ENCODE results near the gene R3HDM4.

GRCh38 chr19:892243-892893 is 20.7 kb downstream of the R3HDM4 start:
- TF ChIP-seq RFX5 (IDR thresholded peaks at IDR 0.05; ENCODE audit: low read depth, low read length) (no peak), CTCF (IDR thresholded peaks at IDR 0.05 in 2 of 3, conservative IDR thresholded peaks at IDR 0.05 in 1 of 3; ENCODE audit: control insufficient read depth in 2 of 3, extremely low read depth in 1 of 3, insufficient read depth in 1 of 3, low read depth in 3 of 3, low read length in 3 of 3) (no peak), PBX3 (IDR thresholded peaks at IDR 0.05; ENCODE audit: insufficient replicate concordance, low read depth, low read length) (no peak)

All from GM12878 (cell line).